Stimulated activated CD8-positive, alpha-beta memory T cell treated with anti-CD3 and anti-CD28 coated beads, Interleukin-15, amount 100 ng/mL, for 4 hours (primary cell): ENCODE measurements around the gene ADGRG6.

Experiments
- DNase-seq, 2 donors: peaks; one replicate each; pipeline ENCODE4 v3.0.0-alpha.2; 2020; ENCODE audit warnings: low read depth in 2 of 2

ADGRG6 gene

DNA sequence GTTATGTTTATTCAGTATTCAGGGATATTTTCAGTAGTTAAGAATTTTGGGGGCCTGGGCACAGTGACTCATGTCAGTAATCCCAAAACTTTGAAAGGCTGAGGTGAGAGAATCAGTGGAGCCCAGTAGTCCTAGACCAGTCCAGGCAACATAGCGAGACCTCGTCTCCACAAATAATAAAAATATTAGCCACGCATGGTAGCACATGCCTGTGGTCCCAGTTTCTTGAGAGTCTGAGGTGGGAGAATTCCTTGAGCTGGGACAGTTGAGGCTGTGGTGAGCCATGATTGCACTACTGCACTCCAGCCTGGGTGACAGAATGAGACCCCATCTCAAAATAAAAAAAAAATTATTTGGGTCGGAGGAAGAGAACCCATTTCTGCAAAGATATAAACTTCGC, 20.3 kb downstream of the ADGRG6 start:
- no peak for DNase-seq

- no peak for DNase-seq
These were observed 20.8 kb downstream of the ADGRG6 start for GRCh38 chr6:142322504-142323198.

- no peak for DNase-seq
These were observed 21.6 kb downstream of the ADGRG6 start for GRCh38 chr6:142323377-142323776.

DNA sequence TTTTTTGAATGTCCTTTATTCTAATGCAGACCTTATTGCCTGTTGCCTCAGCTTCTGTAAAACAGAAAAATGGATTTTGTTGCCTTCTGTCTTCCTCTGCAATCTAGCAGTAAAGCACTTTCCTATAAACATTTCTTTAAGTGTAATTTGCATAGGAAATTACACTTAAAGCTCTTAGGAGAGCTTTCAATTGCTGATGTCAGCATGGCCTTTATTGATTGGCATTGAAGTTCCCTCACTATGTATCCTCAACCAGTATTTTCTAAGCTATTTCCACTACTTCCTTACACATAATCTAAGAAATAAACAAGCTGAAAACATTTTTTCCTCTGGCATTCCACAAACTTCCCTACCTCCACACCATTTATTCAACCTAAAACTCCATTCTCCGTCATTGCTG, 22.3 kb downstream of the ADGRG6 start:
- no peak for DNase-seq

- no peak for DNase-seq
These were observed 23.3 kb downstream of the ADGRG6 start for GRCh38 chr6:142325111-142325510.

- no peak for DNase-seq
These were observed 24.7 kb downstream of the ADGRG6 start for GRCh38 chr6:142326540-142326939.

DNA sequence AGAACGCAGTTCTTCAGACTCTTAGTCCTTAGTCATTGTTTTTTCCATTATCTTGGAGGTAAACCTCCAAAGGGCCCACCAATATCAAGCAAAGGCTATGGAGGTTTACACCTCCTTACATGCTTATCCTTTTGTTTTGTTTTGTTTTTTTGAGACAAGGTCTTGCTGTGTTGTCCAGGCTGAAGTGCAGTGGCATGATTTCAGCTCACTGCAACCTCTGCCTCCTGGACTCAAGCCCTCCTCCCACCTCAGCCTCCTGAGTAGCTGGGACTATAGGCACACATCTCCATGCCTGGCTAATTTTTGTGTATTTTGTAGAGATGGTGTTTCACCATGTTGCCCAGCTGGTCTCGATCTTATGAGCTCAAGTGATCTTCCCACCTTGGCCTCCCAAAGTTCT, 26.3 kb downstream of the ADGRG6 start:
- no peak for DNase-seq

GRCh38 chr6:142329486-142330113, 27.8 kb downstream of the ADGRG6 start:
- DNase-seq, result no peak

DNA sequence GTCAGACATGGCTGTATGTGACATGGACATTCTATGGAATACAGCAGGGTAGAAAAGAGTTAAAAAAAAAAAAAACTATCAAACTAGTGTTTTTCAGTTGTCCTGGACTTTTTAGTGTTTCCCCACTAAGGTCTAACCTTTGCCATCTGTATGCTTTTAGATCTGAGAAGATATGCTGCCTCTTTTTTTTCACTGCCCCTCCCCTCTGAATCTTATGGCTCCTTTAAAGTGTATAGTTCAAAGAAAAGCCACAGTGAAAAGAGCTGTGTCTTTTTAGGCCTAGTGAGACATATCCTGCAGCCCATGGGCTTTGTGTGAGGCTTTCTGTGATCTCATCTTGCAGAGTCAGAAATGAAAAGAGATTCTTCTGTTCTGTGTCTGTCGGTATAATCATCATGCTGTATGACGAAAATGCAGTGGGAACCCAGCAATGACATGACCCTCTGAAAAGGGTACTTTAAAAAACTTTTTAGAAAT, 29.3 kb downstream of the ADGRG6 start:
- DNase-seq, result no peak

GRCh38 chr6:142331601-142332000, 29.8 kb downstream of the ADGRG6 start:
- DNase-seq, result no peak

- no peak for DNase-seq
These were observed 30.7 kb downstream of the ADGRG6 start for GRCh38 chr6:142332393-142333098.

- no peak for DNase-seq
These were observed 31.6 kb downstream of the ADGRG6 start for GRCh38 chr6:142333431-142333830.

DNA sequence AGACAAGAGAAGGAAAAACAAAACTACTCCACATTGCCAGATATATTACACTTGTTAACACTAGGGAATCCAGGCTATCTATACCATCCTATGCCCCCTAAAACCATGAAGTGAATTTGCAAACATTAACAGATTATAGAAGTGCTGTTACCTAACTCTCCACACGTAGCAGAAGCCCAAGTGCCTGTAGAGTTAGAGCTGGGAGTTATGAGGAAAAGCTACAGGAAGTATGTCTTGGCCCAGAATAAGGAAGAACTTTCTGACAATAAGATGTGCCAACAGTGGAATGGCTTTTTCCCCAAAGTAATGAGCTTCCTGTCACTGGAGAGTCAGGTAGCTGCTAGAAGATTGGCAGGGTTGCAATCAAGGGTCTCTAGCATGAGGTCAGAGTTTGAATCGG, 32.5 kb downstream of the ADGRG6 start:
- DNase-seq, result no peak

- DNase-seq, result no peak
These were observed 33.6 kb downstream of the ADGRG6 start for GRCh38 chr6:142335415-142335814.

GRCh38 chr6:142336183-142336582, 34.4 kb downstream of the ADGRG6 start:
- no peak for DNase-seq

GRCh38 chr6:142336787-142337186, 35.0 kb downstream of the ADGRG6 start:
- DNase-seq, result no peak

DNA sequence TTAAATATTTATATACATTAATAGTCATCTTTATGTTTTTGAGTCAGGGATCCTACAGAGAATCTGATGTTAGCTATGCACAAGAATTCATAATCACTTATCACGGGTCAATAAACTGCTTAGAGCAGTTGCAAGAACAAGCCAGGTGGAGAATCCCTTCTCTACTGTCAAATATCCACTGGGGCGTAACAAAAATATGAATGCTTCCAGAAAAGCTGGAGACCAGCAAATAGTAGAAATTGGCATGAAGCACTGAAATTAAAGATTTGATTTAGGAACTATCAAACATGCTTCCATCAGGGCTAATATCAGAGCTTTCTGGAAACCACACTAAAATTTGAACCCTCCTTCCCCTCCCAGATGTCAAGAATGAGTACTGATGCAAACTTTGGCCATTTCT, 37.3 kb downstream of the ADGRG6 start:
- no peak for DNase-seq

GRCh38 chr6:142339968-142340658, 38.3 kb downstream of the ADGRG6 start:
- no peak for DNase-seq

DNA sequence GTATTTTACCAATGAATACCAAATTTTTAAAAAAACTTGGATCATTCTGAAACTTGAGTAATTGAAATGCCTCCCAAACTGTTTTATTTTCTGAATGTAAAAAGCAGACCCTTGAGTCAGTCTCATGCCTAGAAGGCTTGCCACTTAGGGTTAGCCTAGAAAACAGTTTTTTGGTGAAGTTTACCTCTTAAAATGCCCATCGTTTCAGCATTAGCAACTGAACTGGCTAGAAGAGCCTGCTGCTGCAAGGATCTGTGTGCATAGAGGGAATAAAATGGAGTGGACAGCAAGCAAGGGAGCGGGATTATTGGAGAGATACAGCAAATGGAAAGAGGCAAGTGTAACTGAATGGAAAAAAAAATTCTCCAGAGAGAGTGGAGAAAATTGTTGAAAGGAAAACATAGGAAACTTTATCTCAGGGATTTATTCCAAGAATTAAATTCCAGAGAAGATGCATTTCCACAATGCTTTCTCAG, 40.1 kb downstream of the ADGRG6 start:
- DNase-seq, result no peak

- DNase-seq, result no peak
These were observed 41.2 kb downstream of the ADGRG6 start for GRCh38 chr6:142342986-142343385.

- DNase-seq, result no peak
These were observed 42.1 kb downstream of the ADGRG6 start for GRCh38 chr6:142343938-142344337.

DNA sequence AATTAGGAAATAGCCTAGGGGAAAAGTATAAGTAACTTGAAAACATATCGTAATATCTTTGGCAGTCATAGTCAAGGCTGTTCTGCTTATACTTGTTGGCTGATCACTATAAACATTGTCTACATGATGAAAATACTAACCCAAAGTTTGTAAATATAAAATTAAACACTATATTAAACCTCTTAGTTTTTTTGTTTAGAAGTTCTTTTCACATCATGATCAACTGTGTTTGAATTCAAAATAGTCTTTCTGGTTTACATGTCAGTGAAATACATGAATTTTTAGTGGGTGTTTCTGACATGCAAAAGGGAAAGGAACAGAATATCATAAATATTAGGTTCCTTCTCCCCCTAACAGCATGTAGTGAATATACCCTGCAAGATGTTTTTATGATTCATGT, 43.5 kb downstream of the ADGRG6 start:
- DNase-seq, result no peak
